ENCODE data around the gene GPR139. TPM values are rescaled to one million over a fixed set of nuclear protein-coding genes. Genes with fewer than 3 reads are reported as not detected.

Gene GPR139
- total and polyA plus RNA-seq, 9 donors = not detected

GRCh38 chr16:20064931-20065330 lies 8.8 kb downstream of the GPR139 start:
- Histone ChIP-seq H3K9me3 (no peaks in the 10 kb centered on the region), H3K27ac (no peak overlapping the region), H3K27me3 (no peaks in the 10 kb centered on the region), H3K36me3 (no peaks in the 10 kb centered on the region), H3K4me1 (ENCODE audit: insufficient read depth) (no peaks in the 10 kb centered on the region), H3K4me3 (no peak overlapping the region)
- DNase-seq = no peak
- TF ChIP-seq POLR2A (IDR thresholded peaks at IDR 0.05) (no peak), EP300 (IDR thresholded peaks at IDR 0.05) (no peak), CTCF (IDR thresholded peaks at IDR 0.05) (no peak)
- intact Hi-C loops (cut with DNase I) = no loop called here
- WGBS, 3 donors = 5 to 15% (median 10%) methylated on average over 2 of the region's 2 CpGs

- DNase-seq = no peak
- intact Hi-C loops (cut with DNase I) = no loop called here
- Histone ChIP-seq H3K27me3 (no peaks in the 10 kb centered on the region), H3K9me3 (no peaks in the 10 kb centered on the region), H3K4me3 (no peak overlapping the region), H3K4me1 (ENCODE audit: insufficient read depth) (no peaks in the 10 kb centered on the region), H3K27ac (no peak overlapping the region), H3K36me3 (no peaks in the 10 kb centered on the region)
- TF ChIP-seq POLR2A (IDR thresholded peaks at IDR 0.05) (no peak), CTCF (IDR thresholded peaks at IDR 0.05) (no peak), EP300 (IDR thresholded peaks at IDR 0.05) (no peak)
- 81 to 88% (median 84%) methylated on average over 4 of the region's 4 CpGs for WGBS, 3 donors
These were observed 9.2 kb downstream of the GPR139 start for GRCh38 chr16:20064520-20064919.

GRCh38 chr16:20061132-20061531 lies 12.6 kb downstream of the GPR139 start:
- Histone ChIP-seq H3K27me3 (no peaks in the 10 kb centered on the region), H3K27ac (no peak overlapping the region), H3K4me1 (ENCODE audit: insufficient read depth) (no peaks in the 10 kb centered on the region), H3K9me3 (no peaks in the 10 kb centered on the region), H3K4me3 (no peak overlapping the region), H3K36me3 (no peaks in the 10 kb centered on the region)
- no peak for DNase-seq
- intact Hi-C loops (cut with DNase I) = no loop called here
- 65 to 74% (median 68%) methylated on average over 3 of the region's 3 CpGs for WGBS, 3 donors
- TF ChIP-seq EP300 (IDR thresholded peaks at IDR 0.05) (no peak), POLR2A (IDR thresholded peaks at IDR 0.05) (no peak), CTCF (IDR thresholded peaks at IDR 0.05) (no peak)

GRCh38 chr16:20056436-20056835 lies 17.3 kb downstream of the GPR139 start:
- DNase-seq = no peak
- H3K36me3 ChIP-seq = no peaks in the 10 kb centered on the region
- intact Hi-C loops (cut with DNase I) = no loop called here
- WGBS, 3 donors = 74 to 88% (median 77%) methylated on average over 3 of the region's 3 CpGs
- no peak overlapping the region for H3K27ac ChIP-seq
- no peaks in the 10 kb centered on the region for H3K9me3 ChIP-seq
- no peak for TF ChIP-seq EP300 (IDR thresholded peaks at IDR 0.05)
- no peak for TF ChIP-seq POLR2A (IDR thresholded peaks at IDR 0.05)
- no peak for TF ChIP-seq CTCF (IDR thresholded peaks at IDR 0.05)
- H3K4me3 ChIP-seq = no peak overlapping the region
- H3K27me3 ChIP-seq = no peaks in the 10 kb centered on the region
- no peaks in the 10 kb centered on the region for H3K4me1 ChIP-seq (ENCODE audit: insufficient read depth)

GRCh38 chr16:20053336-20053735 lies 20.4 kb downstream of the GPR139 start:
- Histone ChIP-seq H3K9me3 (no peaks in the 10 kb centered on the region), H3K36me3 (no peaks in the 10 kb centered on the region), H3K4me1 (ENCODE audit: insufficient read depth) (no peaks in the 10 kb centered on the region), H3K27ac (no peak overlapping the region), H3K27me3 (no peaks in the 10 kb centered on the region), H3K4me3 (no peak overlapping the region)
- TF ChIP-seq POLR2A (IDR thresholded peaks at IDR 0.05) (no peak), EP300 (IDR thresholded peaks at IDR 0.05) (no peak), CTCF (IDR thresholded peaks at IDR 0.05) (no peak)
- DNase-seq = no peak
- intact Hi-C loops (cut with DNase I) = no loop called here
- 33 to 46% (median 37%) methylated on average over 5 of the region's 5 CpGs for WGBS, 3 donors
